K562 (cell line): ENCODE results near the gene ODAD3. TPM values are rescaled to one million over a fixed set of nuclear protein-coding genes. Genes with fewer than 3 reads are reported as not detected.

Source experiments
- CEBPG ChIP-seq, 3 experiments: fragments of 200-800 bp in 1 of 3; sonication (Bioruptor generic) in 1 of 3; sonication (generic) in 1 of 3; formaldehyde crosslinking in 1 of 3; IDR thresholded peaks in 2 of 3; conservative IDR thresholded peaks in 1 of 3; 2 replicates each; pipeline versions ENCODE4 v1.6.1 to v1.8.0; 2016 to 2022; ENCODE audit warnings: missing compliant biosample characterization in 2 of 3, missing genetic modification characterization in 2 of 3, mild to moderate bottlenecking in 1 of 3, missing genetic modification reagents in 1 of 3
- CHD2 ChIP-seq: IDR thresholded peaks from 2 replicates; pipeline ENCODE4 v1.6.1; 2011; ENCODE audit warnings: low read depth, low read length
- CLOCK ChIP-seq: fragments of 250-450 bp; sonication (Bioruptor Pico); IDR thresholded peaks from 2 replicates; pipeline ENCODE4 v1.4.0; 2020; ENCODE audit warnings: mild to moderate bottlenecking, moderate library complexity, borderline replicate concordance
- EHMT2 ChIP-seq: fragments of 450-650 bp; IDR thresholded peaks from 2 replicates; pipeline ENCODE4 v1.6.1; 2018; ENCODE audit warnings: antibody characterized with exemption
- ELF4 ChIP-seq: fragments of 450-650 bp; formaldehyde crosslinking; IDR thresholded peaks from 2 replicates; pipeline ENCODE4 v1.4.0; 2022; ENCODE audit warnings: missing genetic modification characterization
- FOXJ2 ChIP-seq: fragments of 200-800 bp; sonication (Bioruptor generic); IDR thresholded peaks from 2 replicates; pipeline ENCODE4 v1.6.1; 2016; ENCODE audit warnings: missing genetic modification characterization, missing compliant biosample characterization
- FUS ChIP-seq: fragments of 200-400 bp; formaldehyde crosslinking; optimal IDR thresholded peaks from 2 replicates; pipeline ENCODE3; 2017; ENCODE audit warnings: low read depth, low read length
- KAT2B ChIP-seq: IDR thresholded peaks from one replicate; pipeline ENCODE4 v1.6.1; 2012; ENCODE audit warnings: low read depth, mild to moderate bottlenecking, control low read depth, inconsistent platforms, low read length, moderate library complexity
- KDM1A ChIP-seq, 2 experiments: fragments of 450-650 bp; IDR thresholded peaks; 2 replicates each; pipeline ENCODE4 v1.6.1; 2016; ENCODE audit warnings: mild to moderate bottlenecking in 2 of 2
- KLF1 ChIP-seq: fragments of 450-650 bp; IDR thresholded peaks from 2 replicates; pipeline ENCODE4 v1.6.1; 2016; ENCODE audit warnings: missing genetic modification characterization, missing compliant biosample characterization
- NKRF ChIP-seq: fragments of 450-650 bp; IDR thresholded peaks from 2 replicates; pipeline ENCODE4 v1.6.1; 2016; ENCODE audit warnings: borderline replicate concordance
- RAD51 ChIP-seq: fragments of 450-650 bp; IDR thresholded peaks from 2 replicates; pipeline ENCODE4 v1.7.1; 2016; ENCODE audit warnings: low read depth, mild to moderate bottlenecking, borderline replicate concordance
- SIN3B ChIP-seq: fragments of 450-650 bp; IDR thresholded peaks from 2 replicates; pipeline ENCODE4 v1.6.1; 2017; ENCODE audit warnings: low read depth, mild to moderate bottlenecking, moderate library complexity
- TRIM28 ChIP-seq: fragments of 450-650 bp; IDR thresholded peaks from 2 replicates; pipeline ENCODE4 v1.6.1; 2017
- ZBTB12 ChIP-seq: fragments of 250-450 bp; sonication (Bioruptor Pico); IDR thresholded peaks from 2 replicates; pipeline ENCODE4 v1.4.0; 2020
- ZBTB43 ChIP-seq: sonication (generic); formaldehyde crosslinking; IDR thresholded peaks from 2 replicates; pipeline ENCODE4 v1.8.0; 2023; ENCODE audit warnings: mild to moderate bottlenecking, missing genetic modification reagents
- ZNF133 ChIP-seq: fragments of 250-450 bp; sonication (Bioruptor Pico); IDR thresholded peaks from 2 replicates; pipeline ENCODE4 v1.4.0; 2020; ENCODE audit warnings: mild to moderate bottlenecking
- ZNF134 ChIP-seq: fragments of 250-450 bp; sonication (Bioruptor Pico); conservative IDR thresholded peaks from 2 replicates; pipeline ENCODE4 v1.4.0; 2020
- ZNF263 ChIP-seq: sonication (generic); formaldehyde crosslinking; IDR thresholded peaks from 2 replicates; pipeline ENCODE4 v1.8.0; 2022; ENCODE audit warnings: mild to moderate bottlenecking, missing genetic modification reagents, borderline replicate concordance
- ZNF316 ChIP-seq: fragments of 450-650 bp; IDR thresholded peaks from 2 replicates; pipeline ENCODE4 v1.6.1; 2016
- ZNF780A ChIP-seq: fragments of 250-450 bp; sonication (Bioruptor Pico); IDR thresholded peaks from 2 replicates; pipeline ENCODE4 v1.5.0; 2021; ENCODE audit warnings: mild to moderate bottlenecking
- polyA plus RNA-seq, 8 experiments: library from polyadenylated mRNA; depleted of rRNA in 4 of 8; stranded (reverse) in 5 of 8; unstranded in 3 of 8; fragments of >200 nt; fragmentation: Nextera tagmentation in 2 of 8; fragmentation: Illumina TruSeq in 1 of 8; extraction: Ambion mirVana in 2 of 8; extraction: Trizol in 1 of 8; gene quantifications; 2 replicates each; pipeline versions ENCODE4 v1.2.1 to v1.2.3, GENCODE V29; 2011 to 2014; ENCODE audit warnings: inconsistent platforms in 1 of 8, missing spikeins in 1 of 8
- total RNA-seq, 7 experiments: library from RNA; depleted of rRNA in 6 of 7; stranded (reverse); fragments of >200 nt in 6 of 7; fragmentation: Illumina TruSeq in 2 of 7; extraction: Trizol in 2 of 7; gene quantifications; 2 replicates each; pipeline versions ENCODE4 v1.2.1 to v1.2.3, GENCODE V29; 2011 to 2021; ENCODE audit warnings: low replicate concordance in 1 of 7

The ODAD3 gene
- total and polyA plus RNA-seq, 9 of the 15 experiments (the other 6 are each of a cell fraction or from before 2014, with no cell fraction given) = 0.07 to 0.72 (median 0.14) TPM; not detected in 2

- peak; percentile 82 for TF ChIP-seq NKRF
- TF ChIP-seq ZBTB43 (CRISPR knock-in tag) = no peak
- no peak for TF ChIP-seq RAD51
- peak in 1 of 2 experiments; percentile 65; a peak in 1 of 4 replicates for TF ChIP-seq KDM1A (IDR thresholded peaks at IDR 0.05)
- no peak for TF ChIP-seq FOXJ2 (tag)
- no peak for TF ChIP-seq ZNF780A (CRISPR knock-in tag)
- no peak for TF ChIP-seq SIN3B
- TF ChIP-seq ZNF316 = no peak
- TF ChIP-seq TRIM28 = no peak
- TF ChIP-seq CLOCK (CRISPR knock-in tag) = no peak
- no peak for TF ChIP-seq ZNF133 (CRISPR knock-in tag)
- TF ChIP-seq ELF4 (CRISPR knock-in tag) = no peak; the same call in 1 of the 2 replicates
- no peak; the same call in 1 of the 2 replicates for TF ChIP-seq ZNF263 (CRISPR knock-in tag)
- no peak for TF ChIP-seq FUS
- TF ChIP-seq KLF1 = no peak
- TF ChIP-seq EHMT2 = no peak
- no peak for TF ChIP-seq CEBPG (CRISPR knock-in tag; IDR thresholded peaks at IDR 0.05)
- no peak for TF ChIP-seq CEBPG (tag; conservative IDR thresholded peaks at IDR 0.05 in 1 of 2, IDR thresholded peaks at IDR 0.05 in 1 of 2)
- TF ChIP-seq KAT2B = no peak
- TF ChIP-seq CHD2 = 0 out of 2 replicates have a peak, but pooled peaks have one; percentile 40
- no peak for TF ChIP-seq ZBTB12 (CRISPR knock-in tag)
- TF ChIP-seq ZNF134 = no peak
These were observed 51.8 kb downstream of the ODAD3 start (continued) for GRCh38 chr19:11382898-11383705.
